Measurements from ENCODE around the gene TOX2.

TOX2 gene

DNA sequence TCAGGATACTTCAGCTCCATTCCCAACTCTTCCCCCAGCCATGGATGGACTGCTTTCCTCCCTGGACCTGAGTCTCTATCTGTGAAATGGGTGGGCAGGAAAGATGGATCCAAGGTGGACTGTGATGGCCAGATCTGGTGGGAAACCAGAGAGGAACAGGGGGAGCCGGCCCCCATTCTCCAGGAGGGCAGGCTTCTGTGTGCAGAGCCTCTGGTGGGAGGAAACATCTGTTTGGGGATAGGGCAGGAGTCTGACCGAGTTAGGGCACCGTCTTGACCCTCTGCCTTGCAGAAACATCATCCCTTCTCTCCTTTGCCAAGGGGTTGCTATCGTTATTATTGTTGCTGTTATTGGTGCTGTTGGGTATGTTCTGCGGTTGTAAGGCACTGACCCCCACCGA, 91.5 kb downstream of the TOX2 start:
- no peak for DNase-seq

DNA sequence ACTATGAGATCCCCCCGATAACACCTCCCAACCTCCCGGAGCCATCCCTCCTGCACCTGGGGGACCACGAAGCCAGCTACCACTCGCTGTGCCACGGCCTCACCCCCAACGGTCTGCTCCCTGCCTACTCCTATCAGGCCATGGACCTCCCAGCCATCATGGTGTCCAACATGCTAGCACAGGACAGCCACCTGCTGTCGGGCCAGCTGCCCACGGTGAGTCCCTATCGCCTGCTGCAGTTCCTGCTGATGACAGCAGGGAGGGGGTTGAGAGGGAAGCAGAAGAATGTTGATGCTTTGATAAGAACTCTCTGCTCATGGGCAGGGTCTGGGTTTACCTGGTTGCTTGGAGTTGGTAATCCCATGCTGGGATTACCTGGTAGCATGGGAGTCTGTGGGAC, 91.9 kb downstream of the TOX2 start:
- DNase-seq = no peak

DNA sequence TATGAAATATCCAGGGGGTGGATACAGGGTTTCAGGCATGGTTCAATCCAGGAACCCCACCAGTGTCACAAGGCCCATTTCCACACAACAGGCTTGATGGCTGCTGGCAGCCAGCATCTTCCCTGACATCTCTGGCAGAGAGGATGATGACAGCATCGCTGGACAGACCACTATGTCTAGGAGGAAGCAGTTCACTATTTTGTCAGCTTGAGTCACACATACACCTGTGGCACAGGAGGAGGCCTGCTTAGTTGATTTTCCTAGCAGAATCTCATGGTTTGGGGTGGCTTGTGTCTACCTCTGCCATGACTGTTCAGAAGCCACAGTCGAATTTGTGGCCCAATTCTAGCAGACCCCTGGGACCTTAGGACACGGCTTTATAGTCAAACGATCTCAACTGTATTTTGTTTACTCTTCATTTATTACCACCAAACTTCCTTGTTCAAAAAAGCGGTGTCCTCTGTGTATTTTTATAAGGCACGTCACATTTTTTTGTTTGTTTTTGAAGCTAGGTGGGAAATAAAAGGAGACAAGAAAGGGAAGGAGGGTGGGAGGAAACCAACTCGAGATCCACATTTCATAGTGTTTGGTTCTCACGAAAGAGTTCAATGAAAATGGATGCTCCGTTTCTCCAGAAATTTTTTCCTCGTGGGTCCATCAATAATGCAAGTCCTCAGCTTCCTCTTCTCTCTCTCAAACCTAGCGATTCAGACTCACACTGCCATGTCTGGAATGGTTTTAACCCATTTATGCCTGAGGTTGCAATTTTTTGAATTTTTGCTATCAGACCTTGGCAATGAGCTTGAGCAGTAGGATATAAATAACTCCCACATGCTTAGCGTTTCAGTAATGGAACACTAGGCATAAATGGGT, 94.4 kb downstream of the TOX2 start:
- DNase-seq = no peak

GRCh38 chr20:44009679-44009992, 95.0 kb downstream of the TOX2 start:
- no peak for DNase-seq

- no peak for DNase-seq
Measured at GRCh38 chr20:44010162-44010704, 95.6 kb downstream of the TOX2 start.

- DNase-seq = no peak
Measured at GRCh38 chr20:44011251-44011940, 96.7 kb downstream of the TOX2 start.

- DNase-seq = no peak
Measured at GRCh38 chr20:44012466-44013226, 98.0 kb downstream of the TOX2 start.

- no peak for DNase-seq
Measured at GRCh38 chr20:44014807-44015732, 100.4 kb downstream of the TOX2 start.

DNA sequence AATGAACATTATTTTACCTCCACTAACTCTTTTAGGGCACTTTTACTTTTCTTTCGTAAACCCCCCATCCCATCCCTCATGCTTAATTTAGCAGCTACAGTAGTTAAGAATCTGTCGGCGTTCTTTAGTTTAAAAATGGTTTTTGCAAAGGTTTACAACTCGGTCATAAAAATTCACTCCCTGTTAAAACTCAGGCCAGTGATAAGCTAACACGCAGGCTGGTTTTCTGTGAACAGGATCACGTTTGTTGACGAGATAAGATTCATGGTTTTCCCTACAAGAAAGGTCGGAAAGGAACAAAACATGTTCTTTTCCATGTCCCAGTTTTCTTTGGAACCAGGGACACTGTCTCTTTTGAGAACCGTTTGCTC, 101.1 kb downstream of the TOX2 start:
- DNase-seq = no peak

GRCh38 chr20:44016525-44016924, 101.9 kb downstream of the TOX2 start:
- DNase-seq = no peak

GRCh38 chr20:44017211-44017610, 102.6 kb downstream of the TOX2 start:
- no peak for DNase-seq

GRCh38 chr20:44017905-44018258, 103.2 kb downstream of the TOX2 start:
- no peak for DNase-seq

DNA sequence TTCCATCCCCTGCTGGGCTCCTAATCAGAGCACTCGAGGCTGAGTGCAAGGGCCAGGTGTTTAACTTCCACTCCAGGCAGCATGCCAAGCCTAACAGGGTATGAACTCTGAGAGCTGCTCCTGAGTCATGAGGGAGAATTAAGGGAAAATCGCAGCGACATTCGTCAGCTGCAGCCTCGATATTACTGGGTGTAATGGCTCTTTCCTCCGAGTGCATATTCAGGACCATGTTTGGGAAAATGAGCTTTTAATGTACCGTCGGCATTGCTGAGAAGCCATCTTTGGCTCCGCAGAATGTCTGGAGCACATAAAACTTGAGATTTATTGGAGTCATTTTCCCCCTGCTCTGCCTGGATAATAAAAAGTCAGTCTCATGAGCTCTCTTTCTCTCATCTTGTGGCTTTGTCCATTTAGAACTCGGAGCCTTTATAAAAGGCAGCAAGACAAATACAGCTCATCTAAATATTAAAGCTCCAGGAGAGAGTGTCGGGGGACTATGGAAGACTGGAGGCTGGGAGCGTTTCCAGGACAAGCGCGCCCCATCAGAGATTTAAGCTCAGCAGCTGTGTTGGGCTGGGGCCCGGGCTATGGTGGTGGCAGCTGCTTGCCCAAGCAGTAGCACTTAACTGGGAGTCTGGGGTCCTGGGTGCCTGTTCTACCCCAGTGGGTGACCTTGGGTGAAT, 103.7 kb downstream of the TOX2 start:
- peak; percentile 88 for DNase-seq

- no peak for DNase-seq
Measured at GRCh38 chr20:44018942-44019637, 104.4 kb downstream of the TOX2 start.

GRCh38 chr20:44019638-44020335, 105.1 kb downstream of the TOX2 start:
- peak; percentile 47 for DNase-seq

GRCh38 chr20:44020406-44021148, 105.9 kb downstream of the TOX2 start:
- DNase-seq = no peak

- no peak for DNase-seq
Measured at GRCh38 chr20:44021186-44021585, 106.5 kb downstream of the TOX2 start.

GRCh38 chr20:44021900-44022299, 107.2 kb downstream of the TOX2 start:
- no peak for DNase-seq

DNA sequence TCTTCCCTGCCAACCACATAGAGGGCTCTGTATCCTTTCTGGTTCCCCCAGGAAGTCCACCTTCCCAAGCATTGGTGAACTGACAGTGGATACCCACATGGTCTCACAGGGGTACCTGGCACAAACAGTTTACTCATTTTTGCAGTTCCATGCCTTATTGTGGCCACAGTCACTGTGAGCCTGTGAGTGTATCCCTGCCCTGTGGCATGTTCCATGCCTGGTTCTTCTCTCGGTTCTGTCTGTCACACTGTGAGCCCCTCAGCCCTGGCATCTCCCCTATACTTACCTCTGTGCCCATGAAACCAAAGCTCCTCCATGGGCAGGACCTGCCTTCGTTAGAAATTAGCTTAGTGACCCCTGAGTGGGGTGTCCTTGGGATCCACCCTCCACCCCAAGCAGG, 107.8 kb downstream of the TOX2 start:
- no peak for DNase-seq
